AG09319 (cell line): ENCODE data around the gene PLD3.
A peak's percentile ranks its signal among the peaks of the same experiment; 100 is the strongest.

Source experiments
- DNase-seq: peaks from one replicate; pipeline ENCODE4 v3.0.0-alpha.2; 2010; ENCODE audit warnings: low read depth; ENCODE audit errors: extremely low read depth
- TF ChIP-seq, protein P1 (sequence below): IDR thresholded peaks from 2 replicates; pipeline ENCODE4 v1.5.1; 2011; ENCODE audit warnings: low read depth, mild to moderate bottlenecking, inconsistent platforms, low read length, moderate library complexity

PLD3 gene

DNA sequence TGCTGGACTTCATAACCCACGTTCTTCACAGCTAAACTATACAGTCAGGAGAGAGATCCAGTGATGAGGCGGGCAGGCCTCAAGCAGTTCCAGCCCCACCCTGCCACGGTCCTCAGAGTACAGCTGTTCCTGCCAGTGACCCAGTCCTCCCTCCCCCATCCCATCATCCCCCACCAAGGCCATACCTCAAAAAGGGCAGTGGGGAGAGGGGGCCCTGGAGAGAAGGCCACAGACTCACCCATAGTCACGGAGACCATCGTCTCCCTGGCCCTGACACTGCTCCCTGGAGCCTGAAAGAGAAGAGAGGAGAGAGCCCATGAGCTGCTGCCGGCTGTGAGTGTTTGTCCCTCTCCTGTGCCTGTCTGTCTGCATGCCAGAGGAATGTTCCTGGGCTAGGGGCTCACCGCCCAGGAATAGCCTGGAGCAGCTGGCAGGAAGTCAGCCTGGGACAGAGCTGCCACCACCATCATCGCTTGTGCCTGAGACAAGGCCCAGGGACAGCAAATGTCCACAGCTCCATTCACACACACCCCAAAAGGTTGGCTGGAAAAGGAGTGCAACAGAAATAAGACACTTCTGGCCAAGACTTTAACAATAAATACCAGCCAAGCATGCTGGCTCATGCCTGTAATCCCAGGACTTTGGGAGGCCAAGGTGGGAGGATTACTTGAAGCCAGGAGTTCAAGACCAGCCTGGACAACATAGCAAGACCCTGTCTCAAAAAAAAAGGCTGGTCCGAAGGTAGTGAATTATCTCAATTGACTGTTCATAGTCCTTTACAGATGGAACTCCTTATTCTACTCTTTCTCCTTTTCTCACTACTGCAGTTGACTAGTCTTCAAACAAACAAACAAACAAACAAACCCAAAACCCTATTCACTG lies 6.7 kb upstream of the PLD3 start:
- no peak for DNase-seq

DNA sequence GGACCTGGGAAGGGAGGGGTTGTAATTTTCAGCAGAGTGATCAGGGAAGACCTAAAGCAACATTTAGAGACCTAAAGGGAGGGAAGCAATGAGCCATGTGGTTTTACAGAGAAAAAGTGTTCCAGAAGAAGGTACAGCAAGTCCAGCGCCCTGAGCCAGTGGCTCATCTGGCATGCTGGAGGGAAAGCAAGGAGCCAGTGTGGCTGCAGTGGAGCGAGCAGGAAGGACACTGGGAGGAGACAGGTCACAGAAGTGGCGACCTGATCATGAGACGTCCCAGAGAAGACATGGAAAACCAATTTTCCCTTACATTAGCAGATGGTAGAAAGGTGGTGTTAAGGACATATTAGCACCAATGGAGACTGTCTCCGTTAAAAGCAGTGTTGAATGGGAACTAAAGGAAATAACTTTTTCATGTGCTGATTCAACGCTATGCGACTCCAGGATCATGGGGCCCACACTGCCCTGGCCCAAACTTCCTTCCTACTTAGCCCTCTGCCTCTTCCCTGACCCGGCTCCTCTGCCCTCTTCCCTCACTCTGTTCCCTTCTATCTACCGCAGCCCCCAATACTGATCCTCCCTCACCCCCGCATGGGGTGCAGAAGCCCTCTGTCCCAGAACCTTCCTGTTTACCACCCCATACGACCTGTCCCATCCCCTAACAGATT lies 5.7 kb upstream of the PLD3 start:
- TF ChIP-seq, protein P1, sequence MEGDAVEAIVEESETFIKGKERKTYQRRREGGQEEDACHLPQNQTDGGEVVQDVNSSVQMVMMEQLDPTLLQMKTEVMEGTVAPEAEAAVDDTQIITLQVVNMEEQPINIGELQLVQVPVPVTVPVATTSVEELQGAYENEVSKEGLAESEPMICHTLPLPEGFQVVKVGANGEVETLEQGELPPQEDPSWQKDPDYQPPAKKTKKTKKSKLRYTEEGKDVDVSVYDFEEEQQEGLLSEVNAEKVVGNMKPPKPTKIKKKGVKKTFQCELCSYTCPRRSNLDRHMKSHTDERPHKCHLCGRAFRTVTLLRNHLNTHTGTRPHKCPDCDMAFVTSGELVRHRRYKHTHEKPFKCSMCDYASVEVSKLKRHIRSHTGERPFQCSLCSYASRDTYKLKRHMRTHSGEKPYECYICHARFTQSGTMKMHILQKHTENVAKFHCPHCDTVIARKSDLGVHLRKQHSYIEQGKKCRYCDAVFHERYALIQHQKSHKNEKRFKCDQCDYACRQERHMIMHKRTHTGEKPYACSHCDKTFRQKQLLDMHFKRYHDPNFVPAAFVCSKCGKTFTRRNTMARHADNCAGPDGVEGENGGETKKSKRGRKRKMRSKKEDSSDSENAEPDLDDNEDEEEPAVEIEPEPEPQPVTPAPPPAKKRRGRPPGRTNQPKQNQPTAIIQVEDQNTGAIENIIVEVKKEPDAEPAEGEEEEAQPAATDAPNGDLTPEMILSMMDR = no peak
- DNase-seq = no peak

More for the DNA sequence above, 6.7 kb upstream of the PLD3 start:
- TF ChIP-seq, protein P1 = no peak

DNA sequence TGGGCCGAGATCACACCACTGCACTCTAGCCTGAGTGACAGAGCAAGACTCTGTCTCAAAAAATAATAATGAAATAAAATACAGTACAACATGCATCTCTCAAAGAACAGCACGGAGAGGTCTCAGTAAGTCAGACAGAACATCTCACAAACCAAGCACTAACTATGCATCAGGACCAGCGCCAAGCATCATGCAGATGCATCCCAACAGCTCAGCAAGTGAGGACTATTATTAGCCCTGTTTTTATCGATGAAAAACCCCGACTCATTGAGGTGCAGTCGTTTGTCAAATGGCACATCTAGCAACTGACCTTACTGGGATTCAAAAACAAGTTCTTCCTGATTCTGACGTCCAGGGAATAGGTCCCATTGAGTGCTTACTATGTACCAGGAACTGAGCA lies 4.1 kb upstream of the PLD3 start:
- TF ChIP-seq, protein P1 = no peak
- no peak for DNase-seq

DNA sequence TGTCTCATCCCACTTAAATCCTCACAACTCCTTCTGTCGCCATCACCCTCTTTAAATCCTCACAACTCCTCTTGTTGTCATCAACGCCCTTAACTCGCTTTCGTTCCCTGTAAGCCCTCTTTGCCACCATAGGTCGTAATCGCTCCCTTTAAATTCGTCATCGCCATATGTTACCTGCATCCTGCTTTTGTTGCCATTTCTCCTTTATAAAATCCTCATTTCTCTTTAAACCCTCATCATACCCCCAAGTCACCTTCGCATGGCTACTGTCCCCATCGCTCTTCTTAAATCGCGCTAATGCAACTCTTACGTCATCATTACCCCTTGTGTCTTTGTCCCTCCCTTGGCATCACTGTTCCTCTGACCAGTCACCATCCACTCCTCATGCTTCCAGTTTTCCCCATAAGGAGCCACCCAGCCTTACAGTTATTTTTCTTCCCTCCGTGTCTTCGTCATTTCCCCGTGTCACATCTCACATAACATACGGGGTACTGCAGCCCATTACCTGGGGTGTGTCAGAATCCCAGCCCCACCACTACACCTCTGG lies 539 bp downstream of the PLD3 start:
- DNase-seq = peak; percentile 28
- TF ChIP-seq, protein P1 = no peak

DNA sequence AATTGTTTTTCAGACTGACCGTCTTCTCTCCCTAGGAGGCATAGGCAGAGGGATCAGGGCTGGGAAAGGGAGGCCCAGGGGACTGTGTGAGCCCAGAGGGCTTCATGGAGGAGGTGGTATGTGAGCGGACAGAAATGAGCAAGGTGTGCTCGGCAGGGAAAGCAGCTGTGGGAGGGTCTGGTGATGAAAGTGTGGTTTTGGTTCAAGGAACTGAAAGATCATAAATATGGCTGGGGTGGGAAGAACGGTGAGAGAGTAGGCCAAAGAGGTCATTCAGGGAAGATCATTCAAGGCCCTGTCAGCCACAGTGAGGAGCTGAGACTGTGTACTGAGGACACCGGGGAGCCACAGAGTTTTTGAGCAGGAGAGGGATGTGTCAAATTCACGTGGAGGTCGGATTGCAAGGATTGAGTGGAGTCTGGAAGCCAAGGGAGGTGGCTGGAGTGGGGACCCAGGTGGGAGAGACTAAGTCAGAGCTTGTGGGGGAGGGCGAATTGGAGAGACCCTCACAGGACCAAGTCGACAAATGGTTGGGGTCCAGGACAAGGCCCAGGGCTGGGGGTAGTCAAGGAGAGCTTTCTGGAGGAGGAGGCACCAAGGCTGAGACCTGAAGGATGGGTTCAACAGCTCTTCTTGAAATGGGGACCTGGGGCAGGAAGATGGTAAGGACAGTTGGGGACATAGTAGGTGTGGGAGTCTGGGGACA lies 7.6 kb downstream of the PLD3 start:
- no peak for DNase-seq
- TF ChIP-seq, protein P1 = no peak

DNA sequence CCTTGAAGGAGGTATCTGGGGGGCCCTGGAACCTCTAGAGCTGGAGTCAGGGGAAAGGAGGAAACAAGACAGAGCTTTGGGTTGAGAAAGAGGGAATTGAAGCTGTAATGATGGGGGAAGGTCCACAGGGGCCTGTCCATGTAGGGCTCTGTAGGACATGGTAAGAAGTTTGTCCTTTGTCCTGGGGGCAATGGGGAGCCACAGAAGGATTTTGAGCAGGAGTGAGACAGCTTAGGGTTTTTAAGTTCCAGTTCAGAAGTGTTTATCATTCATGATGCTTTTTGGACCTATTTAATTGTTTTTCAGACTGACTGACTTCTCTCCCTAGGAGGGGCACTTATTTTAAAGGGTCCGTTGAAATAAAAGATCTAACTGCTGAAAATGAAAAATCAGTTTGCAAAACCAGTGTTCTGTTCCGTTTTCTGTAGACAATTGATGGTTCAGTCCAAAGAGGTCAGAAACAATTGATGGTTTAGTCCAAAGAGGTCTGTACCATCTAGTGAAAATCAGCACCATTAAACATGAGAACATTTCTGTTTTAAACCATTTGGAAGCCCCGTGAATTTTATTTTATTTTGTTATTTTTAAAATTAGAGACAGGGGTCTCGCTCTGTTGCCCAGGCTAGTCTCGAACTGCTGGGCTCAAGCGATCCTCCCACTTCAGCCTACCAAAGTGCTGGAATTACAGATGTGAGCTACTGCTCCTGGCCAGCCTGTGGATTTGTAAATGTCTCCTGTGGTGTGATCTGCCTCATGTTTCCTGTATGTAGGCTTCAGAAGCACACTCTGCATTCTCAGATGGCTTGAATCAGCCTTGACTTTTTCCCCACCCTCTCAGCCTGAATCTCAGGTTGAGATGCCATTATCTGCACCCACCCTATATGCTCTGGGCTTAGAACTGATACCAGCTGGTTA lies 8.4 kb downstream of the PLD3 start:
- TF ChIP-seq, protein P1 = no peak
- DNase-seq = no peak
